HG02870 (cell line): ENCODE results near the gene NTF4.

Source experiments
- ATAC-seq: cut with Tn5 transposase; IDR thresholded peaks from one replicate; pipeline ENCODE4 v1.9.1; 2021; ENCODE audit warnings: mild to moderate bottlenecking, moderate library complexity; ENCODE audit not compliant: unreplicated experiment

Gene NTF4, protein sequence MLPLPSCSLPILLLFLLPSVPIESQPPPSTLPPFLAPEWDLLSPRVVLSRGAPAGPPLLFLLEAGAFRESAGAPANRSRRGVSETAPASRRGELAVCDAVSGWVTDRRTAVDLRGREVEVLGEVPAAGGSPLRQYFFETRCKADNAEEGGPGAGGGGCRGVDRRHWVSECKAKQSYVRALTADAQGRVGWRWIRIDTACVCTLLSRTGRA

DNA sequence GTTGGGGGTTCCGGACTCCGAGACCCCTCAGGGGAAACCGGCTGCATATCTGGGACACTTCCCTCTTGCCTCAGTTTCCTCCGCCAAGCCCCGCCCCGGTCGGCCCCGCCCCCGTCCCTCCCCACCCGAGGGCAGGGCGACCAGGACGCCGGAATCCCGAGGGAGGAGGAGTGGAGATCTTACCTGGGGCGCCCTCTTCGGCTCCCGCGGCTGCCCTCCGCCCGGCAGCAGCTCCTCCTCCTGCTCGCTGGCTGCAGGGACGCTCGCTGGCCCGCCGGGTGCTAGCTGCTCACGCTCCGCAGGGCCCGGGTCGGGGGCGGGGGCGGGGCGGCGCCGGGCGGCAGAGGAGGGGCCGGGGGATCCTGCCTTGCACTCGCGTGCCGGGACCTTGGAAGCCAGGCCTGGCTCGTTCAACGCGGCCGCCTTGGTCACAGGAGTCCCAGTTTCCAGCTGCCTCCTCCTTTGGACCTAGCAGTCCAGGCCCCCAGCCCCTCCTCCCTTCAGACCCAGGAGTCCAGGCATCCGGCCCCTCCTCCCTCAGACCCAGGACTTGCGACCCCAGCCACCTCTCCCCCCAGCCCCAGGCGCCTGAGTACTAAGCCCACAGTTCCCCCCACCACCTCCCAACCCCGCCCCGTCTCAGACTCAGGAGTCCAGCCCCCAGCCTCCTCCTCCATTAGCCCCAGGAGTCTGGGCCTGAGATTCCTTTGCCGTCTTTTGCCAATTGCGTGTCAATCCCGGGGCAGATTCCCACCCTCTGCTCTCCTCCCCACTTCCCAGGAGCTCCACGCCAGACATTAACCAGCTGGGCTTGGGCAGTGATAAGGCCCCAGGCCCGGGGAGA, at the start of gene NTF4:
Gene NTF4, minus strand, starts transcription at position 51 of the 844 bp plus-strand sequence. CDS start 2,821 bp downstream, outside the sequence.
- ATAC-seq, result no peak

DNA sequence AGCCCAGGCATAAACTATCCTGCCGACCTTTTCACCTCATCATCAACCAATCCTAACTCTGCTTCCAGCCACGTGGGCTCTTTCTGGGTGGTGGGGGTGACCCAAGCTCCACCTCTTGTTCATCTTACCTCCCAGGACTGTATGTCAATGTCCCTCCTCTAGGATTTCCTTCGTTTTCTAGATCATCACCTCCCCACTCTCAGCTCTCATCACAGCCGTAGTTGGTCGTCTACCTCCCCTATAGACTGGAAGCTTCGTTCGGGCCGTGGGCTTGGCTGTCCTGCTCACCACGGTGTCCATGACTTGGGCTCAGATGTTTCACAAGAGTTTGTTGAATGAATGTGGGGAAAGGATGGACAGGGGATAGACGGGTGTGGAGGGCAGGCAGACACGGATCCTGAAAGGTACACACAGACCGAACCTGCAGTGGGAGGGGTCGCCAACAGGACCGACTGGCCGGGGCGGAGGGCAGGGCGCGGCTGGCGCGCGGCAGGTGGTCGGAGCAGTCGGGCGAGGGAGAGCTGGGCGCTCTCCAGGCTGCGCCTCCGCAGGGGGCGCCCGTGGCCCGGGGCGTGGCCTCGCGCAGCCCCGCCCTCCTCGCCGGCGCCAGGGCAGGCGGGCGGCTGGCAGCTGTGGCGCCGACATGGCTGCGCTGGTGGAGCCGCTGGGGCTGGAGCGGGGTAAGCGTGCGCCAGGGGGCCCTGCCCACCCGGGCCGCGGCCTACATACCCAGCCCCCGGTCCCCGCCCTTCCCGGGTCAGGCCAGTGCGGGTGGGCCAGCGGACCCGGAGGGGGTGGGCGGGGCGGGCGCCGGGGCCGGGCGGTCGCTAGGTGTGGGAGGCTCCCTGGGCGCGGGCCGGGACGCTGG, 49.4 kb upstream of the NTF4 start, which contains the start of gene LIN7B:
Gene LIN7B, plus strand, starts transcription at position 609 of the 868 bp plus-strand sequence. Its CDS starts 35 bp downstream, at position 644.
- ATAC-seq, result no peak

DNA sequence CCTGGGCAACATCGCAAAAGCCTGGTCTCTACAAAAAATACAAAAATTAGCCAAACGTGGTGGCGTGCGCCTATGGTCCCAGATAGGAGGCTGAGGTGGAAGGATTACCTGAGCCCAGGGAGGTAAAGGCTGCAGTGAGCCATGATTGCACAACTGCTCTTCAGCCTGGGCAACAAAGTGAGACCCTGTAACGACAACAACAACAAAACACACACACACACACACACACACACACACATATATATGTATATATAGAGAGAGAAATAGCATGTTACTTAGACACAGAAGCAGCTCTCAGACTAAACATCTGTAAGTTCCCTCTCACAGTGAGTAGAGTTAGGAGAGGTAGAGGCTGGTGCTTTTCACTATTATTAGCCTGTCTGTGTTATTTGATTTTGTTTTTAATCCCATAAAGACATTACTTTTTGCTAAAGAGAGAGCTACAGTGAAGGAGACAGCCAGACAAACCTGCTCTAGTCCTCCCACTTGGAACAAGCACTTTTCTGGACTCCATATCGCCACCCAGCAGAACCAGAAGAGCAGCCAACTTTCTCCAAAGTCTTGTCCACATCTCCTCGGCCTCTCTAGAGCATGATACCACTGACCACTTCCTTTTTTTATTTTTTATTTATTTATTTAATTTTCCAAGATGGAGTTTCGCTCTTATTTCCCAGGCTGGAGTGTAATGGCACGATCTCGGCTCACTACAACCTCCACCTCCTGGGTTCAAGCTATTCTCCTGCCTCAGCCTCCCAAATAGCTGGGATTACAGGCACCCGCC, 46.8 kb upstream of the NTF4 start:
- no peak for ATAC-seq

DNA sequence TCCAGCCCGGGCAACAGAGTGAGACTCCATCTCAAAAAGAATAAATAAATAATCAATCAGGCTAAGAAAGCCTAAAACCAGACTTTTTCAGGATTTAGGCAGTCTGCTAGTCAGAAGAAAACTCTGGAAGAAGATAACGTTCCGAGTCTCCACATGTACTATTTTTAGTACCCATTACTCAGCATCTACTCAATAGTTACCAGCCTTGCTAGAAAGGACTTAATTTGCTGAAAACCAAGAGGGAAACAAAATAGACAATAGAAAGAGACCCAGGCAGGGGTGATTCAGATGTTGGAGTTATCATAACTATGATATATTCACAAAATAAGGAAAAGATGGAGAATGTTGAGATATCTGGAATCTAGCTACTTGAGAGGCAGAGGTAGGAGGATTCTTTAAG, 45.9 kb upstream of the NTF4 start:
- no peak for ATAC-seq

DNA sequence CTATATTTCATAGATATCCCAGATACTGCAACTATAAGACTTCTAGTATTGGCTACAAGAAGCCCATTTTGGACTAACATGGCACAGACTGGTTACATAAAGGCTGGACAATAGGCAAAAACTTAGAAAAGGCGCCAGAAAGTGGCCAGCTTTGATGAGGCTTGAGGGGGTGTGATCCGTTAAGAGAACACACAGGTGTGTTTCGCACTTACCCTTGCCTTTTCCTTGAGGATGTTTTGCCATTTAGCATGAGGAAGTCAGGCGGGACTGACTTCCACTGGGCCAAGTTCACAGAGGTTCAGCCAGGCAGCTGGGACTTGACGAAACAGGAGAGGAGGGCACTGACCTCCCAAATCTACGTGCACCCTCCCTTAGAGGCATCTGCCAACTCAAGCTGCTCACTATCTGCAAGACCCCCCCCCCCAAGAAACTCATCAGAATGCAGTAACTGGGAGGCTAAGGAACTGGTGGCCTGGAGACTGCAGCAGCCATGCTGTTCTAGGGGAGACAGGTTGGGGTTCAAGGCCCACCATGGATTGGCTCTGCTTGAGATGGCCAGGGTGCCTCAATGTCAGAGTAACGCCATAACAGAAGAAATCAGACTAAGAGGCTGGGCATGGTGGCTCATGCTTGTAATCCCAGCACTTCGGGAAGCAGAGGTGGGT, 45.1 kb upstream of the NTF4 start:
- ATAC-seq, result no peak

DNA sequence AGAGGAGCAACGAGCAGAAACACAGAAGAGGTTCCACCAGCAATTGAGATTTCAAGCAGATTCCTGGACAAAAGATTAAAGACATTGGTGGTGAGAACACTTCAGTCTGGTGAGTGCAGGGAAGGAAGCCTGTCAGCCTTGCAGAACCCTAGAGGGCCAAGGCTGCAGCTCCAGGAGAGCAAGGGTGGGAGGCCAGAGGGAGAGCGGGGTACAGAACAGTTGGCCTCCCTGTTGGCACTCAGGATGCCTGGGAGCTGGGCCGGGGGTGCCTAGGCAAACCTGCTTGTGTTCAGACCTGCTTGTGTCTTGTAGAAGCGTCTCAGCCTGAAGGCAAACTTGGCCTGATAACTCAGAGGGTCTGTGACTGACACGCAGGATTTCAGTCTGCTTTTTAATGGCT, 44.4 kb upstream of the NTF4 start:
- ATAC-seq, result no peak

DNA sequence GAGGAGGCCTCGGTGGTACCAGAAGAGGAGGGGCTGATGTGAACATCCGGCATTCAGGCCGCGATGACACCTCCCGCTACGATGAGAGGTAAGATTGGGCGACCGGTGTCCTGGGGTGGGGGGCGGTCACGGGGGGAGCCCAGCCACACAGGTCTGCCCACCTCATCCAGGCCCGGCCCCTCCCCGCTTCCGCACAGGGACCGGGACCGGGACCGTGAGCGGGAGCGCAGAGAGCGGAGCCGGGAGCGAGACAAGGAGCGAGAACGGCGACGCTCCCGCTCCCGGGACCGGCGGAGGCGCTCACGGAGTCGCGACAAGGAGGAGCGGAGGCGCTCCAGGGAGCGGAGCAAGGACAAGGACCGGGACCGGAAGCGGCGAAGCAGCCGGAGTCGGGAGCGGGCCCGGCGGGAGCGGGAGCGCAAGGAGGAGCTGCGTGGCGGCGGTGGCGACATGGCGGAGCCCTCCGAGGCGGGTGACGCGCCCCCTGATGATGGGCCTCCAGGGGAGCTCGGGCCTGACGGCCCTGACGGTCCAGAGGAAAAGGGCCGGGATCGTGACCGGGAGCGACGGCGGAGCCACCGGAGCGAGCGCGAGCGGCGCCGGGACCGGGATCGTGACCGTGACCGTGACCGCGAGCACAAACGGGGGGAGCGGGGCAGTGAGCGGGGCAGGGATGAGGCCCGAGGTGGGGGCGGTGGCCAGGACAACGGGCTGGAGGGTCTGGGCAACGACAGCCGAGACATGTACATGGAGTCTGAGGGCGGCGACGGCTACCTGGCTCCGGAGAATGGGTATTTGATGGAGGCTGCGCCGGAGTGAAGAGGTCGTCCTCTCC, 43.2 kb upstream of the NTF4 start:
- ATAC-seq, result no peak

DNA sequence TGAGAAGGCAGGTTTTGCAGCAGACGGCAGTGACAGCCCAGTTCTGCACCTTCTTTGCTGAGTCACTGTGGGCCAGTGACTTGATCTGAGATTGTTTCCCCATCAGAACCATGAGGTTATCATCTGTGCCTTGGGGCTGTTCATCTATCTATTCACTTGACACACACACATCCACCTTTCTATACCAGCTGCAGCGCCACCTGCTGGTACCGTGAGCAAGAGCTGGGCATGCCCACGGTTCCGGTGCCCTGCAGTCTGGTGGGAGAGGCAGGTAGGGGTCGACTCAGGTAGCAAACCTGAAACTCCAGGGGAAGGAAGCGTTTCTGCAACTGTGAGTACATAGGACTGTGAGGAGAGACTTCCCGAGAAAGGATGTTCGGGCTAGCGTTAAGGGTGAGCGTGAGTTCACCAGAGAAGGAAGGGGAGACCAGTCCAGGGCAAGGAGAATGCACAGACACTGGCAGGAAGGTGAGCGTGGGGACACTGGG, 42.1 kb upstream of the NTF4 start:
- ATAC-seq, result no peak

DNA sequence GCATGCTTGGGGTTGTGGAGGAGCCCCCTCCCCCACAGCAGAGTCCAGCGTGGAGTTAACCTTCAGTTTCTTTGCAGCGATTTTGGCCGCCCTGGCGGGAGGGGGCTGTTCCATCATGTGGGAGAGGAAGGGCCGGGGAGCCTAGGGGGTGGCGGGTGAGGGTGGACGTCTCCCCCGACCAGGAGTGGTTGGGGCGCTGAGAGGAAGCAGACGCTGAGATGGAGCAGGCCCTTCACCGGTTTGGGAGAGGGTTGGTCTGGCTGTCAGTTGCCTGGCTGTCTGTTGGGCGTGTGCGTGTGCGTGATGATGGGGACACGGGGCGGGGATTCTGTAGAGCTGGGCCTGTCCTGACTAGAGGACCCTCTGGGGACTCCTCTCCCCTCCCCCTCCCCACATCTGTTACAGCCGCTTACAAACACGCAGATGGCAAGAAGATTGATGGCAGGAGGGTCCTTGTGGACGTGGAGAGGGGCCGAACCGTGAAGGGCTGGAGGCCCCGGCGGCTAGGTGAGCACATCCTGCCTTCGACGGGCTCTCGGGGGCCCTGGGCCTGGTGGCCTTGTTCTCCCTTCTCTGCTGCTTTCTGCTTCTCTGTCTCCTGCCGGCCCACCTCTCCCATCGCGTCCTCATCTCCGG, 39.7 kb upstream of the NTF4 start:
- no peak for ATAC-seq

DNA sequence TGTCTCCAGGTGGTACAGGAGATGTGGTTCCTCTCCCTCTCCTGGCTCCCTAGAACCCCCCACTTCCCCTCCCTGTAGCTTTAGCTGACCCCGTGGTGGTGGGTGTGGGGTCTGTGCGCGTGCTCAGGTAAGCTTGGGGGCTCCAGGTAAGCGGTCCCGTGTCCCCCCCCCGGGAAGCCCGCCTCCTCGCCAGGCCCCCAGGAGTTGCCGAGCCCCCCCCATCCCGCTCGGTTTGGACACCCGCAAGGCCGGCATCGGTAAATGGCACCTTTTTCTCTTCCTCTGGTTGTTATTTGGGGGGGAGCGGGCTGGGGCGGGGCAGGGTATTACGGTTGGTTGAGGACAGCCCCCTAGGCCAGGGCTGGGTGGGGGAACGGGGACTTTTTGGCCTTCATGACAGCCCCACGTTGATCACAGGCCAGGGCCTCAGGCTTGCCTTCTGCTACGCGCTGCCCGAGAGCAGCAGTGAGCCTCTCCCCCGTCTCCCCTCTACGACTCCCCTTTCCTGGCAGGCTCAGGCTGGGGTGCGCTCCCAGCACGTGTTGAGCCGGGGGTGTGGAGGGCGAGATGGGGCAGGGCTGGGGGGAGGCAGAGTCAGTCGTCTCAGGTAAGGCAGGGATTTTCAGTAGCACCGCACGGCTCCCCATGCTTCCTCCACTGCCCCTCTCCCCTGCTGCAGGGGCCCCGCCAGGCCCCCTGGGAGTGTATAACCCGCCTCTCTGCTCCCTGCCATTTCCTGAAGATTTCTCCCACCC, 38.9 kb upstream of the NTF4 start:
- ATAC-seq, result no peak

DNA sequence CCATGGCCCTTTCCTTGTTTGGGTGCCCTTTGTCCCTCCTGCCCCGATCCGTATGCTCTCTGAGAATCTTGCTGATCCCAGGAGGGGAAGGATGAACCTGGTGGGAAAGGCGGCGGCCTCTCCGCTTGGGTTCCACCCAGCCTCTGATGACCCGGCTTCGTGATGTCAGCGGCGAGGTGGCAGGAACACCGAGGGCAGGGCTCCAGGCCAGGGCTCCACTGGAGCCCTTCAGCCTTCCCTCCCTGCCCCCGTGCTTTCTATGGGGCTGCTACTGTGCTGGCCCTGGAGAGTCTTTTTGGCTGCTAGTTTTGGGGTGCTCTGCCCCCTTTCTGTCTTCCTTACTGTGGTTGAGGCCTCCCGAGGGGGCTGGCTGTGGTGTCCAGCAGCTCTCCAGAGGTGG, 37.7 kb upstream of the NTF4 start:
- ATAC-seq, result no peak

DNA sequence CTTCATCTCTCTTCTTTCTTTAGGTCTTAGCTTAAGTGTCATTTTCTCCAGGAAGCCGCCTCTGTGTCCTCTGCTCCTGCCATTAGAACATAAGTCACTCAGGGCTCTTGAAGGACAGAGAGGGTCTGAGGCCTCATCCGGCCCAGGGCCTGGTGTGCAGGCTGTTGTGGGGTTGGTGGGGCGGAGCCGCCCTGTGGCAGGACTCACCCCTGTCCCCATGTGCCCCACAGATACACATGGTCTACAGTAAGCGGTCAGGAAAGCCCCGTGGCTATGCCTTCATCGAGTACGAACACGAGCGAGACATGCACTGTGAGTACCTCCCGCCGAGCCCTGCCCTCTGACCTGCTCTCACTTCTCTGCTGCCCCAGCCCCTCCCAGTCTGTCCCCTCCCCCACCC, 36.5 kb upstream of the NTF4 start:
- no peak for ATAC-seq

DNA sequence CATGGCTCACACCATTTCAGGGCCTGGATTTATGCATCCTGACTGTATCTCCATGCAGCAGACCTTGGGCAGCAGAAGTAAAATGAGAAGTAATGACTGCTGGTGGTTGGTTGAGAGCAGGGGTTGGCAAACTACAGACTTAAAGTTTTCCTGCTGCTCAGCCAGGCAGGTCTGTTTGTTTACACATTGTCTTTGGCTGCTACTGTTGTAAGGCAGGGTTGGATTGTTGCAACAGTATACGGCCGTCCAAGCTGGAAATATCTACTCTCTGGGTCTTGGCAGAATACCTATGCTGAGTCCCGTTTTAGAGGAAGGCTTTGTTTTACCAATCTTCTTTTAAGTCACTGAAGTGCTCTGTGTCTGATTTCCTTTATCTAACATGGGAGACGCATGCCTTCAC, 34.2 kb upstream of the NTF4 start:
- ATAC-seq, result no peak

DNA sequence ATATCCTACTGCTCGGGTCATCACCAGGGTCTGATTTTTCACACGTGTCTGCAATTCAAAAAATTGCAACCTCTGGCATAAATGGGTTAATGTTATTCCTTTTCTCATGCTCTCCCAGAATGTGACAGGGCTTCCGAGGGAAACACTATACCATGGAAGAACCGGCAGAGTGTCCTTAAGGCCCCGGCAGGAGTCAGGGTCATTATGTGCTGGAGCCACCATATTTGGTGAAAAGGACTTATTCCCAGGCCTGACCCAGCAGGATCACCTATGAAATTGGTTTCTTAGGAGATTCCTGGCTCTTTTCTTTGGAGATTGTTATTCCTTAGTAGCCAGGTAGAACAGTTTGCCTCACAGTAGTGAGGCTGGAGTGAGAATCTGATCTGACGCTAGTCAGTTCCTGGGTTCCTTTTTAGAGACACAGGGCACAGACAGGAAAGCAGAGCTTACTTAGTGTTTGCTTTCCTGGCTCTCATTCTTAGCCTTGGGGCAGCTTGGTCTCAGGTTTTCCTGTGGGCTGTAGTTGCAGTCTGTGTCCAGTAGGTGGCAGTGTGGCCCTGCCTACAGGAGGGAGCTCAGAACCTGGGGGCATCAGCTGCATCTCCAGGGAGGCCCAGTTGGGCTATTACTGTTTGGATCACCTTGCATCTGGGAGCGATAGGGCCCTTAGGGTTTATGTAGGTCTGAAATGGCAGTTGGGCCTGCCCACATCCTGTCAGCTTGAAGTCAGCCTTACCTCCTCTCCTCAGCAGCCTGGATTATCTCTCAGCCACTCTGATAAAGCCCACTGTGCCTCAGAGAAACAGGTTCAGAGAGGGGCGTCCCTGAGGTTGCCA, 33.1 kb upstream of the NTF4 start:
- no peak for ATAC-seq

DNA sequence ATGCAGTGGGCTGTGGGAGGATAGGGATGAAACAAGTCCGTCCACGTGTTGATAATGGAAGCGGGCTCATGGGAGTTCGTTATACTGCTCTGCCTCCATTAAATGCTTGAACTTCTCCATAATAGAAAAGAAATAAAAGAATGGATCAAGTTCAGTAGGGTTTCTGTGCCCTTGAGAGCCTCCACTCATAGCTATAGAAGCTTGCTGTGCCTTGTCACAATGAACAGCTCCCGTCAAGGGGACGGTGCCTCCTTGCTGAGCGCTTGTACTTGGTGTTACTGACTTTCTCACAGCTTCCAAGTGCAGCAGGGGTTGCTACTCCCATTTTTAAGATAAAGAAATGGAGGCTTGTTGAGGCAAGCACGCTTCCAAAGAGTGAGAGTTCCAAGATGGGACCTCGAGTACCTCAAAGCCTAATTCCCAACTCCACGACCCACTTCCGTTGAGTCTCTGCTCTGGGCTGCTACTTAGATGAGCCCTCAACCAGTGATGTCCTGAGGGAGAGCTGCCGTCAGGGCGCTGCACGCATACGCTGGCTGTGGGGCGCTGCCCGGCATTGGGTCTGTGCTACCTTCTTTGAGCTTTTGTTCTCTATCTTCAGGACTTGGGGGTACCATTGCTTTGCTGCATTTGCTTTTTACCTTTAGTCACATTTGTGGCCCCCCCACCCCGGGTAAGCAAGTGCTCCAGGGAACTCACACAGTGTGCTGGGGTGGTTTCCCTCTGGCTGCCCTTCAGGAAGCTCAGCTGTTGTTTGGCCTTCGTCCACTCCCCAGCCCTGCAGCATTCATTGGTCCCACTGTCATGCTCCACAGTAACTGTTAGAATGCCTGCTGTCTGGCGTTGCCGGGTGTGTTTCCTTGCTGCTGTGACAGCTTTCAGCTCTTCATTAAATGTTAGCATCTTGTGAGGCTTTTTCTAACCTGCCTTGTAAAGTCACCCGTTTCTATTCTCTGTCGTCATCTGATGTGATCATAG, 30.2 kb upstream of the NTF4 start:
- no peak for ATAC-seq

DNA sequence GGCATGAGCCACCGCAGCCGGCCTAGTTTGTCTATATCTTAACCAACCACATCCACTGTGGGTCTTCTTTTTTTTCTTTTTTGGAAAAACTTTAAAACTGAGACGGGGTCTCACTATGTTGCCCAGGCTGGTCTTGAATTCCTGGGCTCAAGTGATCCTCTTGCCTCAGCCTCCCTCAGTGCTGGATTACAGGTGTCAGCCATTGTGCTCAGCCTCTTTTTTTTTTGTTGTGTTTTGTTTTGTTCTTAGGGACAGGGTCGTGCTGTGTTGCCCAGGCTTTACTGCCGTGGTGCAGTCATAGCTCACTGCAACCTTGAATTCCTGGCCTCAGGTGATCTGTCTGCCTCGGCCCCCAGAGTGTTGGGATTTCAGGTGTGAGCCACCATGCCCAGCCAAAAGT, 28.1 kb upstream of the NTF4 start:
- no peak for ATAC-seq
